H1 (cell line): Measurements from ENCODE around the gene ZDHHC16. TPM values are rescaled to one million over a fixed set of nuclear protein-coding genes. Genes with fewer than 3 reads are reported as not detected.
"Not testable (repeated sequence)": the region's sequence is repeated elsewhere in the genome, so short reads cannot be mapped to it uniquely, and the experiment has no call there.

Experiments used
- CTCF ChIA-PET: fragments of 300-600 bp; sonication (Branson Sonifier 250); formaldehyde crosslinking; loops from one replicate; lab custom pipeline; 2021; ENCODE audit not compliant: partially characterized antibody; lab: Charles Lee
- POLR2A ChIA-PET: fragments of 300-600 bp; sonication (Branson Sonifier 250); formaldehyde crosslinking; loops from one replicate; lab custom pipeline; 2021; ENCODE audit warnings: inconsistent platforms; ENCODE audit not compliant: partially characterized antibody; lab: Charles Lee
- DNase-seq, 2 experiments: peaks; one replicate each; pipeline versions ENCODE4 v3.0.0 to v3.0.0-alpha.2; 2010 to 2022; ENCODE audit warnings: low spot score in 2 of 2, low read depth in 1 of 2, mixed read lengths in 1 of 2
- FAIRE-seq: peaks from 2 replicates; lab custom pipeline; 2011; peaks lifted over from hg19 to GRCh38; lab: Jason Lieb, UNC
- H2AFZ ChIP-seq: 2 replicates; pipeline ENCODE4 v1.8.1; 2012; ENCODE audit warnings: low read length, inconsistent platforms
- H2AK5ac ChIP-seq: 2 replicates; pipeline ENCODE4 v1.6.1; 2013; ENCODE audit warnings: low read depth, low read length
- H2BK120ac ChIP-seq: replicated peaks from 2 replicates; pipeline ENCODE3; 2013; ENCODE audit warnings: low read depth, low read length, inconsistent platforms
- H2BK12ac ChIP-seq: 2 replicates; pipeline ENCODE4 v1.6.1; 2013; ENCODE audit warnings: low read depth, low read length
- H2BK15ac ChIP-seq: 2 replicates; pipeline ENCODE4 v1.6.1; 2013; ENCODE audit warnings: low read length
- H2BK20ac ChIP-seq: 2 replicates; pipeline ENCODE4 v1.6.1; 2013; ENCODE audit warnings: low read length
- H2BK5ac ChIP-seq: 2 replicates; pipeline ENCODE4 v1.6.1; 2013; ENCODE audit warnings: low read depth, low read length
- H3K14ac ChIP-seq: 2 replicates; pipeline ENCODE4 v1.6.1; 2013; ENCODE audit warnings: inconsistent platforms; ENCODE audit not compliant: insufficient read length
- H3K18ac ChIP-seq: 2 replicates; pipeline ENCODE4 v1.6.1; 2013; ENCODE audit warnings: low read length; ENCODE audit errors: extremely low read depth
- H3K23ac ChIP-seq: 2 replicates; pipeline ENCODE4 v1.6.1; 2013; ENCODE audit warnings: inconsistent platforms; ENCODE audit not compliant: insufficient read length
- H3K23me2 ChIP-seq: 2 replicates; pipeline ENCODE4 v1.6.1; 2013; ENCODE audit warnings: low read depth, low read length
- H3K27ac ChIP-seq: 2 replicates; pipeline ENCODE4 v1.6.1; 2011; ENCODE audit warnings: low read depth, low read length, inconsistent platforms
- H3K27me3 ChIP-seq, 4 experiments: replicated peaks in 1 of 4; 1 replicate in 1 of 4; 2 replicates in 3 of 4; pipeline versions ENCODE4 v1.6.1 to v1.8.1; 2011 to 2013; ENCODE audit warnings: low read length in 3 of 4, mild to moderate bottlenecking in 3 of 4, inconsistent platforms in 2 of 4, mixed read lengths in 2 of 4, moderate library complexity in 1 of 4; ENCODE audit not compliant: control insufficient read depth in 3 of 4, insufficient read depth in 3 of 4; ENCODE audit errors: extremely low read depth in 1 of 4
- H3K36me3 ChIP-seq, 4 experiments: 2 replicates each; pipeline versions ENCODE4 v1.6.1 to v1.8.1; 2011 to 2013; ENCODE audit warnings: mild to moderate bottlenecking in 4 of 4, low read length in 3 of 4, moderate library complexity in 2 of 4, control low read depth in 1 of 4, inconsistent platforms in 1 of 4; ENCODE audit not compliant: insufficient read depth in 4 of 4, control insufficient read depth in 2 of 4
- H3K4ac ChIP-seq: replicated peaks from 2 replicates; pipeline ENCODE3; 2013; ENCODE audit warnings: low read length, low read depth, mixed read lengths, inconsistent platforms; ENCODE audit not compliant: insufficient read length
- H3K4me1 ChIP-seq, 4 experiments: replicated peaks in 1 of 4; 1 replicate in 1 of 4; 2 replicates in 3 of 4; pipeline versions ENCODE4 v1.6.1 to v1.8.1; 2011 to 2013; ENCODE audit warnings: low read length in 3 of 4, inconsistent platforms in 2 of 4, mixed read lengths in 1 of 4; ENCODE audit not compliant: insufficient read depth in 4 of 4, control insufficient read depth in 3 of 4
- H3K4me2 ChIP-seq, 2 experiments: 2 replicates each; pipeline versions ENCODE4 v1.6.1 to v1.8.1; 2011 to 2013; ENCODE audit warnings: low read depth in 2 of 2, low read length in 2 of 2, control low read depth in 1 of 2, inconsistent platforms in 1 of 2, mild to moderate bottlenecking in 1 of 2; ENCODE audit not compliant: insufficient read depth in 1 of 2
- H3K4me3 ChIP-seq, 4 experiments: fragments of 200-600, 300-600 bp in 1 of 4; sonication (generic), shearing (Covaris generic), sonication (Bioruptor Twin) in 1 of 4; 2 replicates each; pipeline versions ENCODE4 v1.5.1 to v1.8.1; 2011 to 2016; ENCODE audit warnings: low read length in 4 of 4, low read depth in 3 of 4, control low read depth in 2 of 4, inconsistent platforms in 2 of 4, mild to moderate bottlenecking in 2 of 4, mixed read lengths in 1 of 4, moderate library complexity in 1 of 4; ENCODE audit not compliant: insufficient read depth in 2 of 4; ENCODE audit errors: extremely low read depth in 1 of 4
- H3K56ac ChIP-seq: replicated peaks from 2 replicates; pipeline ENCODE3; 2013; ENCODE audit warnings: low read depth, mild to moderate bottlenecking, mixed read lengths, low read length, inconsistent platforms; ENCODE audit not compliant: insufficient read length
- H3K79me1 ChIP-seq: 2 replicates; pipeline ENCODE4 v1.6.1; 2013; ENCODE audit warnings: low read depth, low read length, control low read depth
- H3K79me2 ChIP-seq, 2 experiments: 2 replicates each; pipeline versions ENCODE4 v1.6.1 to v1.8.1; 2012 to 2013; ENCODE audit warnings: low read length in 2 of 2, mild to moderate bottlenecking in 2 of 2, inconsistent platforms in 1 of 2; ENCODE audit not compliant: insufficient read depth in 2 of 2, control insufficient read depth in 1 of 2
- H3K9ac ChIP-seq, 4 experiments: replicated peaks in 1 of 4; 1 replicate in 1 of 4; 2 replicates in 3 of 4; pipeline versions ENCODE4 v1.6.1 to v1.8.1; 2011 to 2013; ENCODE audit warnings: low read depth in 3 of 4, low read length in 3 of 4, control low read depth in 2 of 4, mild to moderate bottlenecking in 2 of 4, moderate library complexity in 2 of 4, inconsistent platforms in 1 of 4; ENCODE audit errors: extremely low read depth in 1 of 4
- H3K9me3 ChIP-seq, 2 experiments: 2 replicates each; pipeline versions ENCODE4 v1.6.1 to v1.8.1; 2012 to 2013; ENCODE audit warnings: mild to moderate bottlenecking in 2 of 2, moderate library complexity in 2 of 2, control low read depth in 1 of 2, inconsistent platforms in 1 of 2, low read depth in 1 of 2, low read length in 1 of 2, mixed read lengths in 1 of 2; ENCODE audit not compliant: insufficient read depth in 2 of 2
- H4K20me1 ChIP-seq, 2 experiments: replicated peaks in 1 of 2; 2 replicates each; pipeline versions ENCODE3 to v1.8.1; 2011 to 2013; ENCODE audit warnings: inconsistent platforms in 2 of 2, low read length in 2 of 2, mild to moderate bottlenecking in 1 of 2; ENCODE audit not compliant: insufficient read depth in 2 of 2, control insufficient read depth in 1 of 2
- H4K5ac ChIP-seq: 2 replicates; pipeline ENCODE4 v1.6.1; 2013; ENCODE audit warnings: low read length, low read depth, mixed read lengths, inconsistent platforms; ENCODE audit not compliant: insufficient read length
- H4K8ac ChIP-seq: 2 replicates; pipeline ENCODE4 v1.8.0; 2013; ENCODE audit warnings: mild to moderate bottlenecking, moderate library complexity, low read length, inconsistent platforms; ENCODE audit not compliant: insufficient read depth; ENCODE audit errors: extremely low read depth
- H4K91ac ChIP-seq: replicated peaks from 2 replicates; pipeline ENCODE3; 2013; ENCODE audit warnings: low read length, mixed read lengths, inconsistent platforms; ENCODE audit not compliant: insufficient read length
- WGBS, 2 experiments: shearing (Covaris generic) in 1 of 2; methylation state at CpG; one replicate each; pipeline versions ENCODE4 v1.1.6 to v1.1.7; 2013 to 2015; ENCODE audit warnings: low lambda C conversion rate in 2 of 2, mixed read lengths in 2 of 2, inconsistent platforms in 1 of 2, low coverage in 1 of 2, missing lambda C conversion rate in 1 of 2; ENCODE audit not compliant: insufficient replicate concordance in 2 of 2, insufficient coverage in 1 of 2, insufficient read length in 1 of 2; ENCODE audit errors: extremely low coverage in 1 of 2, missing lambda C conversion rate in 1 of 2; 5-methylcytosine and 5-hydroxymethylcytosine counted together
- polyA plus RNA-seq, 7 experiments: library from polyadenylated mRNA; depleted of rRNA in 3 of 7; stranded (reverse) in 5 of 7; unstranded in 2 of 7; fragments of >200 nt in 5 of 7; fragments of 200-250 nt in 2 of 7; gene quantifications; 1 replicate in 5 of 7; 2 replicates in 1 of 7; 4 replicates in 1 of 7; pipeline versions ENCODE4 v1.2.1 to v1.2.3, GENCODE V29; 2011 to 2013; ENCODE audit warnings: missing spikeins in 2 of 7, mixed read lengths in 2 of 7
- total RNA-seq: library from RNA; stranded (reverse); fragmentation: NEBNext Ultra II Directional; extraction: Animal tissue kit (Norgen Biotek cat#: 25700); gene quantifications from 2 replicates; pipeline ENCODE4 v1.2.1, GENCODE V29; 2021

ZDHHC16 gene
- total and polyA plus RNA-seq, 2 of the 8 experiments (the other 6 are each of a cell fraction or from before 2014, with no cell fraction given): 45.9 to 108 TPM

- not testable (repeated sequence) for DNase-seq
Observed at GRCh38 chr10:97423757-97424098, 22.2 kb upstream of the ZDHHC16 start.

More at GRCh38 chr10:97423757-97424098, 22.2 kb upstream of the ZDHHC16 start:
- not testable (repeated sequence) for H2AK5ac ChIP-seq, H3K14ac ChIP-seq, H3K23ac ChIP-seq, H3K27me3 ChIP-seq, H2BK15ac ChIP-seq, H2BK12ac ChIP-seq, H3K56ac ChIP-seq, H3K4me2 ChIP-seq, H3K4me3 ChIP-seq, H2AFZ ChIP-seq, H2BK120ac ChIP-seq, H4K20me1 ChIP-seq, H3K4me1 ChIP-seq, H4K5ac ChIP-seq, H2BK5ac ChIP-seq, H3K4ac ChIP-seq, H2BK20ac ChIP-seq, H3K18ac ChIP-seq, H3K27ac ChIP-seq, H3K9ac ChIP-seq, H3K9me3 ChIP-seq, H4K8ac ChIP-seq, H4K91ac ChIP-seq, FAIRE-seq, H3K79me1 ChIP-seq
- Histone ChIP-seq H3K79me2 (peaks cover 21 to 26% of the 10 kb centered on the region in 2 experiments), H3K36me3 (peaks cover 0 to 15% (median 4%) of the 10 kb centered on the region in 4 experiments; a peak in 1 of 8 replicates), H3K23me2 (peaks cover 12% of the 10 kb centered on the region)
- CTCF ChIA-PET: interaction anchor here (0.6 to 8.7 kb wide), 5 partner anchors 16 to 68 kb away, joined by 3 to 128 read pairs (median 3); no protein-coding TSS in a partner anchor
- WGBS, 2 experiments: 94% methylated on average over 8 of the region's 8 CpGs; no CpG with 5 or more reads in 1 of the 2 experiments
- POLR2A ChIA-PET: interaction anchor here (0.6 to 2.0 kb wide), 5 partner anchors 9 to 636 kb away, joined by 3 to 11 read pairs (median 3); no protein-coding TSS in a partner anchor
